ENCODE data around the gene CHST15.

CHST15 gene

DNA sequence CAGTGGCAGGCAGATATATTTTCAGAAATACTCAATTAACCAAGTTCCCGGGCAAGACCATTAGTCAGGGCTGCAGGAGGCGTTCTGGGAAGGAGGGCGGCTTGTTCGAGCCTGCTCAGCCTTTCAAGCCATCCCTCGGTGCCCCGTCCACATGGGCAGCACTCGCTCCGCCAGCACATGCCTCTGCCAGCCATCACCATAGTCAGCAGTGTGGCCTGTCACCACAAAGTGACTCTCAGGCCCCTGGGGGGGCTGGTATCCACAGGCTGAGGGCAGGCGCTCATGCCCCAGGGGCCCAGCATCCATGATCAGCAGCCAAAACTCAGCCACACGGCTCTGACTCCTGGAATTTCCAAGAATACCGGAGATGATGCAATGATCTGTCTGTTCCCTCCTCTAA lies 81.9 kb downstream of the CHST15 start:
- DNase-seq (ENCODE audit: low read depth, low spot score): no peak

DNA sequence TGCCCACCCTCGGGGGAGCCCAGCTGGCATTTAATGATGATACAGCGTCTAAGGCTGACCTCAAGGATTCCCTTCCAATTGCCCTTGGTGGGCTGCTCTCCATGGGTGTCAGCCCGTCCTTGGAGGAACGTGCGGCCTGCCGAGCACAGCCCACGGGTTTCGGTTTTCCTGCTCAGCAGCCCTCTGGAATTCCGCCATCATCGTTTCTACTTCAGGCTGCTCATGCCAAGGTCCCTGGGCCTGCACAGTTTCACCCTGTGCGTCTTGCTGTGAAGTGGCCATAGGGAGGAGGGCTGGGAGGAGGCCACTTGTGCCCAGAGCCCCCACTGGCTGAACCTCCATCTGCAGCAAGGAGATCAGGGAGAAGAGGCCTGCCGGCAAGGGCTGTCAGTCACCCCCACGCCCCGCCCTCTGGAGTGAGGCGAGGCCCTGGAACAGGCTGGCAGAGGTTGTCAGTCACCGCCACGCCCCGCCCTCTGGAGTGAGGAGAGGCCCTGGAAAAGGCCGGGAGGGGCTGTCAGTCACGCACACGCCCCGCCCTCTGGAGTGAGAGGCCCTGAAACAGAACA lies 82.8 kb downstream of the CHST15 start:
- DNase-seq (ENCODE audit: low read depth, low spot score): peak; percentile 97

GRCh38 chr10:124010024-124010423 lies 83.4 kb downstream of the CHST15 start:
- DNase-seq (ENCODE audit: low read depth, low spot score): no peak

GRCh38 chr10:124009231-124010015 lies 84.0 kb downstream of the CHST15 start:
- no peak for DNase-seq (ENCODE audit: low read depth, low spot score)

DNA sequence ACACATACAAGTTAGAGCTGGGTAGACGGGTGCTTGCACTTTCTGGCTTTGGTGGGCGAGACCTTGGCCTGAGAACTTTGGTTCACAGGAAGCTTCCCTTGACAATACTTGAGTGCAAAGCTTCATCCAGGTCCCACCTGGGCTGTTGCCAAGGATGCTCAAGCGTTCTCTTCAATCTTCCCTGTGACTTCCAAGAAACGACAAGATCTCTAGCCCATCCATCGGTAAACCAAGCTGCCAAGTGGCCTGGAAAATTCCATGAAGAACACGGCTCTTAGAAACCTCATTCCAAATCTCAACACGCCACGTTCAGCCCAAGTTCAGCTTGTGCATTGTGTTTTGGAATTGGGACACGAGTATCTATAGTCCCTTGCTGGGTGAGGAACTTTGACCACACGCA lies 84.7 kb downstream of the CHST15 start:
- no peak for DNase-seq (ENCODE audit: low read depth, low spot score)

GRCh38 chr10:124008187-124008586 lies 85.2 kb downstream of the CHST15 start:
- no peak for DNase-seq (ENCODE audit: low read depth, low spot score)

- DNase-seq (ENCODE audit: low read depth, low spot score): no peak
These were observed 85.6 kb downstream of the CHST15 start for GRCh38 chr10:124007773-124008145.

- no peak for DNase-seq (ENCODE audit: low read depth, low spot score)
These were observed 86.2 kb downstream of the CHST15 start for GRCh38 chr10:124007102-124007772.

DNA sequence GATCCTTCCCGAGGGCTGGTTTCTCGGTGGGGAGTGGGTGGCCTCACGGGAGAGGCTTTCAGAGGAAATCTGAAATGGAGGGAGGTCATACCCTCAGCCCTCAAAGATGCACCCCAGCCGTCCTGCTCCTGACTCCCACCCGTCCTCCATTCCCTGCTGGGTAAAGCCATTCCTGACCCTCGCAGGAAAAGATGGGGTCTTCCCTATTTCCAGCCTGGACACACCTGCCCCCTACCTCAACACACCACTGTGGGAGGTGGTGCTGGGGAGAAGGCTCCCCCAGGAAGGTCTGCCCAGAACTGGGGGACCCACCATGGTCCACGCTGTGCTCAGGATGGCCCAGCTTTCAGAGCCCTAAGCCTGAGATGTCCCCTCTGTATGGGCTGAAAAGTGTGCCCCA lies 86.9 kb downstream of the CHST15 start:
- no peak for DNase-seq (ENCODE audit: low read depth, low spot score)

DNA sequence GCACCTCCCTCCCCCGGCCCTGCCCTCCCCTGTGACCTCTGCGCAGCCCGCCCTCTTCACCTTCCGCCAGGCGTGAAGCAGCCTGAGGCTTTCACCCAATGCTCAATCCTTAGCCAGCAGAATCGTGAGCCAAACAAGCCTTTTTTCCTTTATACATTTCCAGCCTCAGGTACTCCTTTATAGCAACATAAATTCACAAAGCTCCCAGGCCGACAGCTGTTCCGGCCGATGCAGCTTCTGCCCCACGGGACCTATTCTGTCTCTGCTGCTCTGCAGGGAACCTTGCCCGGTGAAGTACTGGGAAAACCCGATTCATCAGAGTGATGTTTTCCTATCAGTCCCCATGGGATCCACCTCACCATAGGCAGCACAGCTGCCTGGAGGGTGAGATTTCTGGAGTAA lies 87.4 kb downstream of the CHST15 start:
- DNase-seq (ENCODE audit: low read depth, low spot score): no peak

- no peak for DNase-seq (ENCODE audit: low read depth, low spot score)
These were observed 88.3 kb downstream of the CHST15 start for GRCh38 chr10:124005091-124005490.

- DNase-seq (ENCODE audit: low read depth, low spot score): no peak
These were observed 88.8 kb downstream of the CHST15 start for GRCh38 chr10:124004663-124005004.

DNA sequence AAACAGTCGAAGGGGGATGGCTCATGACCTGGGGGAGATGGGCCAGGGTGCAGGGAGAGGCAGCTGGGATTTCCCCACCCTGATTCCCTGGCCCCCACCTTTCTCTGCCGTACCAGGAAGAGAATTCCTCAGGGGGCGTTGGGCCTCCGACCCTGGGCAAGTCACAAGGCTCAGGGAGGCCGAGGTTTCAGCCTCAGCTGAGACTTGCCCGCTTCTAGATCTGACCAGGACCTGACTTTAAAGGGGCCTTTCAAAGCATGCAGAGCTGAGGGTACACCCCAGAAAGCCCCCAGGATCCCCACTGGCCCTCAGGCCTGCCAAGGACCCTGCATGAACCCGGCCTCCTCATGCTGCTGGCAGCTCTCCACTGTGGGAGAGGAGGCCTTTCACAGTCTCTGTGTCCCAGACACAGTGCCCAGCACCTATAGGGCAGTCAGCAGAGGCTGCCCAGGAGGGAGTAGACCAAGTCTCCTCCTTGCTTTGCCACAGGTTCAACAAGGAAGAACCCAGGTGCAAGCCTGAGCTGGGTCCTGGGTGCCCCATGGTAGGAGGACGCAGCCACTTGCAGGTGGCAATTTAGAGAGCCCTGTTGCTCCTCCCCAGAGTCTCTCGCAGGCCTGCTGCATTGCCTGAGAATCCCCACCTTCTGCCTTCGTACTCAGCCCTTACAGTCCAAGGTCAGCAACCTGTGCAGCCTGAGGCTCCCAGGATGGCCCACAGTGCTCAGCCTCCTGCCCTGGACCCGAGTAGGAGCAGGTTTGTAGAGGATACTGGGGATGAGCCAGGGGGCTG lies 89.3 kb downstream of the CHST15 start:
- DNase-seq (ENCODE audit: low read depth, low spot score): no peak

- DNase-seq (ENCODE audit: low read depth, low spot score): no peak
These were observed 89.9 kb downstream of the CHST15 start for GRCh38 chr10:124003481-124003870.

- DNase-seq (ENCODE audit: low read depth, low spot score): no peak
These were observed 90.4 kb downstream of the CHST15 start for GRCh38 chr10:124003070-124003419.

- no peak for DNase-seq (ENCODE audit: low read depth, low spot score)
These were observed 90.9 kb downstream of the CHST15 start for GRCh38 chr10:124002391-124003069.

GRCh38 chr10:124001391-124002148 lies 91.8 kb downstream of the CHST15 start:
- peak; percentile 0 for DNase-seq (ENCODE audit: low read depth, low spot score)

DNA sequence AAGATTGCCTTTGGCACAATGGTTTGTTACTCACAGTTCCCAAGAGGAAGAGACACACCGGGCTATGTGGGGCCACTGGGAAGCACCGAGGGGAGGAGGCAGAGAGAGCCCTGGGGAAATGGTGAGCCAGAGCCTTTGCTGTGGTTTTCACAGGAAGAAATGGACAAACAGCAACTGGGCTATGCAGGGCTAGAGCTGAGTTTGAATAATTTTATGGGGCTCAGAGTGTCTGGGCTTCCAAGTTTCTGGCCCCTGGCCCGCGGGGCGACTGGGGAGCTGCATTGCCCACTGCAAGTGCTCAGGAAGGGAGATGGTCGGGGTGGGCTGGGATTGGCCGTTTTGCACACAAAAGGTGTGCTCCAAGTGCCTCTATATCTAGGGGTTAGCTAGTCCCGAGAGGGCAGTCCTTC lies 92.6 kb downstream of the CHST15 start:
- peak; percentile 4 for DNase-seq (ENCODE audit: low read depth, low spot score)

- DNase-seq (ENCODE audit: low read depth, low spot score): peak; percentile 1
These were observed 93.3 kb downstream of the CHST15 start for GRCh38 chr10:123999956-124000615.

- no peak for DNase-seq (ENCODE audit: low read depth, low spot score)
These were observed 94.1 kb downstream of the CHST15 start for GRCh38 chr10:123999261-123999660.

Measured in ELF-1 (cell line).